GF-D8 (cell line): Measurements from ENCODE around the gene CERK.
"Not testable (repeated sequence)": the region's sequence is repeated elsewhere in the genome, so short reads cannot be mapped to it uniquely, and the experiment has no call there.

Source experiments
- DNase-seq: peaks from one replicate; lab custom pipeline; 2025; lab: John Stamatoyannopoulos, UW

Gene CERK

GRCh38 chr22:46661221-46661851, 76.7 kb downstream of the CERK start:
- DNase-seq: no peak

DNA sequence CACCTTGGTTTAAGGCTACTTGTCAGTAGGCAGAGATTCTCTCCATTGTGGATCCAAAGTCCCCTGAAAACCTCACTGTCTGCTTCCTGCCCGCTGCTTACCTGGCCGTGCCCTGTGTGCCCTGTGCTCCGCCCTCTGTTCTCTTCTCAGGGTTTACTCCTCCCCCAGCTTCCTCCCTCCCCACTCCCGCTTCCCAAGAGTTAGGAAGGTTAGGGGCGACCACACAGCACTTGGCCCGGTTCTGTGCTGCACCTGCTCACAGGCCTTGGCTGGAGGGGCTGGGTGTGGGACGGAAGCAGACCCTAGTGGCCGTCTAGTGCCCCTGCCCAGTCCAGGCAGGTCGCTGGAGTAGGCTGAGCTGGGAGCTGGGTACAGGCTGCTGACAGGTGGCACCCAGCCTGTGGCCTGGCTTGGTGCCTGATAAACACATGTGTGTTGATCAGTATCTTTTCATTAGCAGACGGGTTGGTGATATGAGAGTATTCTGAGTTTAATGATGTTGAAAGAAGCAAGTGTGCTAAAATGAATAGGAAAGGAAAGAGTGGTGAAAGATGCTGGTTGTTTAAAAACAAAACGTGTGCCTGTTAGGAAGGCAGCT, 77.3 kb downstream of the CERK start:
- DNase-seq: peak; percentile 18

DNA sequence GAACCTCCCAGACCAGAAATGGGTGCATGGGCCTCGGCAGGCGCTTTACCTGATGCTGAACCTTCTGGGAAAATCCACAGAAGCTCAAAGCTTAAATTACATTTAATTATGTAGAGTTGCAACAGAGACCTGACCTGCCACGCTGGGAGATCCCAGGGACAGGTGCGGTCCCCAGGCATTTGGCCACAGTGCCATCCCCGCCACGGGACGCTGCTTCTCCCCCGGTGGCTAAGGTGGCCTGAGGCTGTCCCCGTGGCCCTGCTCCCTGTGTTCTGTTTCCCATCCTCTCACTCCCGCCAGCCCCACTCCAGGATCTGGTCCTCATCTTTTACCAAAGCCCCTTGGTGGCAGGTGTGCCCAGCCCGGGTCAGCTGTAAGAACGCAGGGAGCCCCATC, 78.3 kb downstream of the CERK start:
- DNase-seq: no peak

GRCh38 chr22:46659059-46659790, 78.8 kb downstream of the CERK start:
- DNase-seq: no peak

DNA sequence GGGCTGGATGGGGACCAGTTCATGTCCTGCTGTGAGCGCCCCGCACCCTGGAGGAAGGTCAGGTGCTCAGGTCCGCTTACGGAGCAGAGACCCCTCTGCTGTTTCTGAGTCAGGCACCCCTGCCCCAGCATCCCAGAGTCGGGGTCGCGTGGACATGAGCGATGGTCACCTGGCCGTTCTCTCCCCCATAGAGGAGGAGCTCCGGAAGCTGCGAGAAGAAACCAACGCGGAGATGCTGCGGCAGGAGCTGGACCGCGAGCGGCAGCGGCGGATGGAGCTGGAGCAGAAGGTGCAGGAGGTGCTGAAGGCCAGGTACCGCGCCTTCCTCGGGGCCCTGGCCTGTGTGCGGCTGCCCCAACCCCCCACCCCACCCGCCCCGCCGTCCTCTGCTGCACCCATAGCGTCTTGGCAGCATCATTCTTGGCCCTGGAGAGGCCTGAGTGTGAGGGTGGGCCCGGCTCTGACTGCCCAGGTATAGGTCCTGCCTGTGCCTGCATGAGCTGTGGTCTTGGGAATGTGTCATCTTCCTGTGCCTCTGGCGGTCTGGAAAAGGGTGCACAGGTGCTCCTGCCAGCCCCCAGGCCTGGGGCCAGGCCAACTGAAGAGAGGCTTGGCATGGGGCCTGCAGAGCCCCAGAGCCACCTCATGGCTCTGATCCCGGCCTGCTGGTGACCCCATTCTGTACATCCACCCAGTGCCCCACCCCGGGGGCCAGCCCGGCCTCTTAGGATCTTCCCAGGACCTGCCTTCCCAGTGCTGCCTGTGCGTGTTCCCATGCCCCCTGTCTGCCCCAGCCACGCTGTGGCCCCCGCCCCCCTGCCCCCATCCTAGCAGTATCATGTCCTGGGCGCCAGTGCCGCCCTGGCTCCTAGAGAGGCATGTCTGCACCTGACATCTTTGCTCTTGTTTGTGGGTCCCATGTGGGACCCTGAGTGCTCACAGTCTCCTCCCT, 79.8 kb downstream of the CERK start:
- DNase-seq: no peak

GRCh38 chr22:46657655-46657953, 80.4 kb downstream of the CERK start:
- no peak for DNase-seq

GRCh38 chr22:46656856-46657654, 81.0 kb downstream of the CERK start:
- DNase-seq: no peak

DNA sequence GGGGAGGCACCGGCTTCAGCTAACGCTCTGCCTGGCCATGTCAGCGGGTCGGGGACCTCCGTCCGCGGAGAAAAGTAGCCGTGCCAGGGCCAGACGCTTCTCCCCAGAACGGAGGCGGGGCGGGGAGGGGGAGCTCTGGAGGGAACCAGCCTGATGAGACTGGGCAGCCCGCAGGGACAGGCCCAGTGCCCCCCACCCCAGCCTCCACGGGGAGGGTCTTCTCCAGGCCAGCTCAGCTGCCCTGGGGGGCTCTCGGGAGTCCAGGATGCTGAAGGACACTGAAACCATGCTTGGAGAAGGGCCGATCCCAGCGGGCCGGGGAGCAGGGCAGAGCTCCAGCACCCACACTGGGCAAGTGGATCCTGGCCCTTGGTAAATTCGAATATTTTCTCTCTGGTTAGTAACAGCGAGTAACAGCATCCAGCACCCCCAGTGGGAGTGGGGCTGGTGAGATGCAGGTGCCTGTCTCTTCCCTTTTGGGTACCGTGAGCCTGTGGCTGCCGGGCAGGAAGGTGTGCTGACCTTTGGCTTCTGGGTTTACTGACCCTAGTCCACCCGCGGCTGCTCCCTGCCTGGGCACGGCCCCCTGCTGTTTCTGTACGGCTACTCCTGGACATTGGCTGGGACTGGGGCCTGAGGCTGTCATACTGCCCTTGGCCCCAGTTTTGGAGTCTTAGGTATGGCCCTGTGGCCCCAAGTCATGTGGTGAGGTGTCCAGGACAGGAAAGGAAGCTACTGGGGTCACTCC, 82.0 kb downstream of the CERK start:
- no peak for DNase-seq

- DNase-seq: no peak
These were observed 83.0 kb downstream of the CERK start for GRCh38 chr22:46654927-46655595.

GRCh38 chr22:46654426-46654825, 83.6 kb downstream of the CERK start:
- DNase-seq: no peak

GRCh38 chr22:46653596-46653995, 84.5 kb downstream of the CERK start:
- no peak for DNase-seq

GRCh38 chr22:46652847-46653331, 85.2 kb downstream of the CERK start:
- DNase-seq: no peak

- DNase-seq: no peak
These were observed 85.8 kb downstream of the CERK start for GRCh38 chr22:46652081-46652846.

DNA sequence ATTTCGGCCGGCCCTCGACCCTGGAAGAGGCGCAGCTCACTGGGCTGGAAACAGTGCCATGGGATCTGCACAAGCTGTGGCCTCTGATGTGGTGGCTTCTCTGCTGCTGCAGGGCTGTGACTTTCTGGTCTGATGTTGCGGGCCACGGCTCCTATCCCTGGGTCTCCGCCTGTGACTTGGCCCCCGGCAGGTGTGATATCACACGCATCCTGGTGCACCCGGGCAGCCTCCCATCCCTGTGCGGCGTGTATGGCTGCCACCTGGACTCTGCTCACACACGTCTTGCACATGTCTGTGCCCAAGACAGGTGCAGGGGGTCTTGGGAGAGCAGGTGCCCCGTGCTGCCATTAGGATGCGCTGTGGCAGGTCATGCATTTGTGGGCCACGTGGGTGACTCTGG, 86.7 kb downstream of the CERK start:
- no peak for DNase-seq

DNA sequence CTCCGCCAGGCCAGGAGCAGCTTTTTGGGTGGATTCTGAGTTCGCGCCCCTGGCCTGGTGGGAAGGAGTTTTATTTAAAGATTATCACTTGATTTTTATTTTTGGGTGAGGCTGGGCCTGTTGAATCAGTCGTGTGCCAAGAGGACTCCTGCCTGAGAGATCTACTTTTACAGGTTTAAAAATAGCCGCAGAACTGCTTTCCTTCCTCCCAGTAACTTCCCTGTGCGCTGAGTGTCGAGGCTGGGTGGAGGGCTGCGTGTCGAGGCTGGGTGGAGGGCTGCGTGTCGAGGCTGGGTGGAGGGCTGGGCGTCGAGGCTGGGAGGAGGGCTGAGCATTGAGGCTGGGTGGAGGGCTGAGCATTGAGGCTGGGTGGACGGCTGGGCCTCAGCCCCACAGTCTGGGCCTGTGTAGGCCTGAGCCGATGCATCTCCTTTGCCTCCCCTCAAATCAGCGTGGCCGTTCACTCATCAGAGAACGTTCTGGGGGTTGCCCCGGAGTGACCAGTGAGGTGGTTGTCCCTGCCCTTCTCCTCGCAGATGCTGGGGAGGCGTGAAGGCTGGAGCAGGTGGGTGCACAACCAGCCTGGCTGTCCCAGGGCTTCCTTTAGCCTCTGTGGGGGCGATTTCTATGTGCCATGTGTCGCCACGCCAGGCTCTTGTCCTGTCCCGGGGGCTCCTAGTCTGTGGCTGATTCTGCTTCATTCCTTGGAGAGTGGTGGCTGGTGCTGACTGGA, 87.8 kb downstream of the CERK start:
- DNase-seq: no peak

- DNase-seq: no peak
These were observed 88.6 kb downstream of the CERK start for GRCh38 chr22:46649141-46650077.

- not testable (repeated sequence) for DNase-seq
These were observed 89.7 kb downstream of the CERK start for GRCh38 chr22:46648225-46648820.
